Measurements from ENCODE around the gene DAZAP2.
A peak's percentile ranks its signal among the peaks of the same experiment; 100 is the strongest.
"Not testable (repeated sequence)": the region's sequence is repeated elsewhere in the genome, so short reads cannot be mapped to it uniquely, and the experiment has no call there.

The DAZAP2 gene

DNA sequence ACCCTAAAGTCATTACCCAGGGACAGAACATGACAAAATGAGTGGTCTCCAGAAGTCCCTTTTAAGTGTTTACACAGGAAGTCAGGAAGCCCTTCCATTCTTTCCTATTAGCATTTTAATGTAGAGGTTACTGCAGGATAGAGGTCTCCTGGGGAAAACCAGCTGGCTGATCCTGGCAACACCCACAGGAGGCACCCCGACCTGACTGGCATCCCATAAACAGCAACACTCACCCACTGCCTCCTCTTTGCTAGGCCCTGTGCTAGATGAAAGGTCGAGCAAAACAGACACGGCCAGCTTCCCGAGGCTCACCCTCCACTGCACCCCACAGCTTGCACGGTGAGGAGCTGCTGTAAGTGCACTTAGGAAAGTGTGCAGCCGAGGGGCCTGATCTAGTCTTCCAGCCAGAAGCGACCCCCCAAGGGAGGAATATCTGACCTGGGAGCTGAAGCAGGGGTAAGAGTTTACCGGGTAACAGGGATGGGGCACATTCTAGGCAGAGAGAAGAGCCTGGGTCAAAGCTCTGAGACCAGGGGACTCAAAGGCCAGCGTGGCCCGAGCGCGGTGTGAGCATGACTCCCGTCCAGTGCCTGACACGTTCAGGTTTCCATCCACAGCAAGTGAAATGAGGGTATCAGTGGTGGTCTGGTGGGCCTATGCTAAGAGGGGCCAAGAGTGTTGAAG is 9.0 kb downstream of the DAZAP2 start:
- no peak for DNase-seq

DNA sequence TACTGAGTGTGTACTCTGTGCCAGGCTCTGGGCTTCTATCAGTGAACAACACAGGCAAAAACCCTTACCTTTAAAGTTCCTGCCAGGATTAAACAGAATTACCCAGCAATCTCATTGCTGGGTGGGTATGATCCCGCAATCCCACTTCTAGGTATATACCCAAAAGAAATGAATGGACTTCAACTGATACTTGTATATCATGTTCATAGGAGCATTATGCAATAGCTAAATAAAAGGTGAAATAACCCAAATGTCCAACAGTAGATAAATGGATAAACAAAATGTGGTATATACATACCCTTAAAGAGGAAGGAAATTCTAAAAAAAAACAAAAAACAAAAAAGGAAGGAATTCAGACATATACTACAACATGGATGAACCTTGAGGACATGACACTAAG is 14.7 kb downstream of the DAZAP2 start:
- DNase-seq, result no peak

DNA sequence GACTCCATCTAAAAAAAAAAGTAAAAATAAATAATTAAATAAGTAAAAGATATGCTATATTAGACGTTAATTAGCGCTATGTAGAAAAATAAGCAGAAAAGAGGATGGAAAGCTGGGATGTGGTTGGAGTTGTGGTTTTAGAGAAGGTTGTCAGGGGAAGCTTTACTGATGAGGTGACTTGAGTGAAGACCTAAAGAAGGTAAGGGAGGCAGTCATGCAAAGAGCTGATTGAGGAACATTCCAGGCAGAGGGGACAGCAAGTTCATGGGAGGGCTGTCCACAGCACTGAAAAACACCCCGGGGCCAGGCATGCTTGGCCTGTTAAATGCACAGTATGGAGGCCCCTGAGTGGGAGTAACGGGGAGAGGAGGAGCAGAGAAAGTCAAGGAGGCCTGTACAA is 15.9 kb downstream of the DAZAP2 start:
- DNase-seq, result no peak

DNA sequence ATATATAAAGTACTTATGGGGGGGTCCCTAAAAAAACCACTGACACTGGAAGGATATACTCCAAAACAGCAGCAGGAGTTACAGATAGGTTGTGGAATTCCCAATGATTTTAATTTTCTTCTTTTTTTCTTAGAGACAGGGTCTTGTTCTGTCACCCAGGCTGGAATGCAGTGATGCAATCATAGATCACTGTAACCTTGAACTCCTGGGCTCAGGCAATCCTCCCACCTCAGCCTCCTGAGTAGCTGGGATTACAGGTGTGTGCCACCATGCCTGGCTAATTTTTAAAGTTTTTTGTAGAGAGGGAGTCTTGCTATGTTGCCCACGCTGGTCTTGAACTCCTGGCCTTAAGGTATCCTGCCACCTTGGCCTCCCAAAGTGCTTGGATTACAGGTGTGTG is 21.0 kb downstream of the DAZAP2 start:
- DNase-seq, result not testable (repeated sequence)

DNA sequence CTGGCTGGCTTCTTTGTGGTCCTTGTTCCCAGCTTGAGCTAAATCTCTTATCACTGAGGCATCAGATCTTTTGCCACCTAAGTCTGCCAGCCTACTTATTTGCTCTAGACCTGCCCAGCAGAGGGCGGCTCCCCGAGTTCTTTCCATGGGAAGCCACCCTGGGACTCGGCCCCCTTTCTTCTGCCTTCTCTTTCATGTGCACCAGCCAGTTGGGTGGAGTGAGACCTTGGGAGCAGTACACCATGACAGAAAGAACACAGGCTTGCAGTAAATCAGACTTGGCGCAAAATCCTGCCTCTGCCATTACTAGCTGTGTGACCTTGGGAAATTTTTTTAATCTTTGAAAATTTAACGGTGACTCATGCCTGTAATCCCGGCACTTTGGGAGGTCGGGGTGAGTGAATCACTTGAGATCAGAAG is 24.1 kb downstream of the DAZAP2 start:
- peak; percentile 24 to 30 for DNase-seq

DNA sequence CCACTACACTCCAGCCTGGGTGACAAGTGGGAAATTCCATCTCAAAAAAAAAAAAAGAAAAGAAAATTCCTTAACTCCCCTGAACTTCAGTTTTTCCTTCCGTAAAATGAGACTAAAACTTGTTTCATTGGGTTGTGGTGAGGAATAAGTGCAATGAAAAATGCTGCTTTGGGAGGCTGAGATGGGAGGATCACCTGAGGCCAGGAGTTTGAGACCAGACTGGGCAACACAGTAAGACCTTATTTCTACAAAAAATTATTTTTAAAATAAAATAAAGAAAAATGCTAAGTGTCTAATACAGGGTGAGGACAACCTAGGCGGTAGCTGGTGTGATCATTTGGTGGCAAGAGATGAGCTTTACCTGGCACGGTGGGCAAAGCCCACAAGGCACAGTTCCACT is 24.7 kb downstream of the DAZAP2 start:
- no peak for DNase-seq

DNA sequence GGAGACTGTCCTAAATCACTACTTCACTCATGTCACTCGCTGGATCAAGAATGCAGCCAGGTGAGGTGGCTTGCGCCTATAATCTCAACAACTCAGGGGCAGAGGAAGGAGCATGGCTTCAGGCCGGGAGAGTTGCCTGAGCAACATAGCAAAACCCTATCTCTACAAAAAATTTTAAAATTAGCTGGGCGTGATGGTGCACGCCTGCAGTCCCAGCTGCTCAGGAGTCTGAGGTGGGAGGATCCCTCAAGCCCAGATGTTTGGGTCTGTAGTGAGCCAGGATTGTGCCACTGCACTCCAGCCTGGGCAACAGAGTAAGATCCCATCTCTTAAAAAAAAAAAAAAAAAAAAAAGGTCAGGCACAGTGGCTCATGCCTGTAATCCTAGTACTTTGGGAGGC is 25.7 kb downstream of the DAZAP2 start:
- DNase-seq, result no peak

DNA sequence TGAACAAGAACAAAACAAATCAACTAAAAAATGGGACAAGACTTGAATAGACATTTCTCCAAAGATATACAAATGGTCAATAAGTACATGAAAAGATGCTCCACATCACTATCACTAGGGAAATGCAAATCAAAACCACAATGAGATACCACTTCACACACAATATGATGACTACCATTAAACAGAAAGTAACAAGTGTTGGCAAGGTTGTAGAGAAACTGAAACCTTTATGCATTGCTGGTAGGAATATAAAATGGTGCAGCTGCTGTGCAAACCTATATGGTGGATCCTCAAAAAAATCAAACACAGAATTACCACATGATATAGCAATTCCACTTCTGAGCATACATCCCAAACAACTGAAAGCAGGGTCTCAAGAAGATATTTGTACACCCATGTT is 26.4 kb downstream of the DAZAP2 start:
- DNase-seq, result no peak

DNA sequence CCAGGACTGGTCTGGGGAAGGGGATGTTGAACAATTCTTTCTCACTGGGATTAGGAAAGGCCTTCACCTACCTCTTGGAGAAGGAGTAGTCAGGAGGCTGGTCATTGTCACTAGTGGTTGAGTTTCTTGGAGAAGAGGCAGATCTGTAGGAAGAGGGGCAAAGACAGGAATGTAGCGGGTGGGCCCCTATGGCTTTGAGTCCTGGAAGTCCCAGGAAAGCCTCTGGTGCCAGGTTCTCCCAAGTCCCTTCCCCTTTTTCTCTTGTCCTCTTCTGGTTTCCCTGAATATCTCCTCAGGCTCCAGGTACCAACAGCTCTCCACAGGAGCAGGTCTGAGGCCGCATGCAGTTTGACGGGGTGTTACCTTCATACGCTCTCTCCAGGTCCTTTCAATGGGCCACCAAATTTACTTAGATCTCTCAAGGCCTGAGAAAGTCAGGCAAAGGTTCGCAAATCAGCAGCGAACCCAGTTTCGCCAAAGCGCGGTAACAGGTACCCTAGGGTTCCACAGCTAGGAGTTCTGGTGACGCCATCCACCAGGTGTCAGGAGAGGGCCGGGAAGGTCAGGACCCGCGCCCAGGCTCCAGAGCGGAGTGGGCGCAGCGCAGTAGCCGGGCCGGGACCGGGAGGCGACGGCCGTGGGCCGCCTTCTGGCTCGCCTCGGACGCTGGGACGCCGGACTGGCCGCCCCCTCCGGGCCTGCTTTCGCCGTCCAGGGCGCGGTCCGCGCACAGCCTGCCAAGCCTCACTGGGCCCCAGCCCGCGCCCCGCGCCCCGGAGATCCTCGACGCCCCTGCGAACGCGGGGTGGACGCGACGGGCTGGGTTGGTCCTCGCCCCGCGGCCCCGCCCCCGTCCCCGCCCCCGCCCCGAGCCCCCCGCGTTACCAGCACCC is 30.8 kb downstream of the DAZAP2 start:
- no peak for DNase-seq

DNA sequence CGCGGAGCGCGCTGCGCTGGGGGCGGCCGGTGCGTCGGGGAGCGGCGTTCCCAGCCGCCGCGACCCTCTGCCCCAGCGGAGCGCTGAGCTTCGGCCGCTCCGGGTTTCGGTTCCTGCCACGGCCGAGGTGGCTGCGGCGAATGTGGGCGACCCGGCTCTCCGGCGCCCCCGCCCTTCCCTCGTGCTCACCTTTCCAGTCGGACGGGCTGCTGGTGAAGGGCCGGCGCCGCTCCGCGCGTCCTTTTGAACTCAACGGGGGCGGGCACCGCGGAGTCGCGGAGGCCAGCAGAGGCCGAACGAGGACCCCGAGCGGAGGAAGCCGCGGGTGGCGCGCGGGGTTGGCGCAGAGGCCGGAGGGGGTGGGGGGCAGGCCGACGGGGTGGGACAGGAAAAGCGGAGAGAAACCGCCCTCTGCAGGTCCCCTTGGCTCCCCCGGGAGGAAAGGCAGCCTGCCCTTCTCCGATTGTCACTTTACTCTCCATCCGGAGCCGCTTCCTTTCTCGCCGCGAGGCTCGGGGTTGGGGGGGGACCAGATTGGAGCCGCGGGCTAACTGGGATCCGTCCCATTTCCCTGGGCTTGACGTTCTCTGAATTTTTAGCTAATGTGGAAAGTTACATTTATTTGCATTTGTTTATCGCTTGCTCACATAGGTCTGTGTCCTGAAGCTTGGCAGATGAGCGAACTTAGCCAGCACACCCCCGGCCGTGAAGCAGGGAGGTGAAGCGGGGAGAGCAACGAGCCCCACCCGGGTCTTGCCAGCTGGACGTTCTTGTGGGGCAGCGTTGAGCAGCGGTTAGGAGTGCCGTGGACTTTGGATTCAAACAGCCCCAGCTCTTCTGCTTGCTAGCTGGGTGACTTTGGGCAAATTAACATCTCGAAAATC is 31.7 kb downstream of the DAZAP2 start, which contains the start of gene SMAGP:
Gene SMAGP, minus strand, starts transcription at position 349 of the 884 bp plus-strand sequence. CDS start 1,137 bp downstream, outside the sequence.
- DNase-seq, result peak; percentile 8 to 30

DNA sequence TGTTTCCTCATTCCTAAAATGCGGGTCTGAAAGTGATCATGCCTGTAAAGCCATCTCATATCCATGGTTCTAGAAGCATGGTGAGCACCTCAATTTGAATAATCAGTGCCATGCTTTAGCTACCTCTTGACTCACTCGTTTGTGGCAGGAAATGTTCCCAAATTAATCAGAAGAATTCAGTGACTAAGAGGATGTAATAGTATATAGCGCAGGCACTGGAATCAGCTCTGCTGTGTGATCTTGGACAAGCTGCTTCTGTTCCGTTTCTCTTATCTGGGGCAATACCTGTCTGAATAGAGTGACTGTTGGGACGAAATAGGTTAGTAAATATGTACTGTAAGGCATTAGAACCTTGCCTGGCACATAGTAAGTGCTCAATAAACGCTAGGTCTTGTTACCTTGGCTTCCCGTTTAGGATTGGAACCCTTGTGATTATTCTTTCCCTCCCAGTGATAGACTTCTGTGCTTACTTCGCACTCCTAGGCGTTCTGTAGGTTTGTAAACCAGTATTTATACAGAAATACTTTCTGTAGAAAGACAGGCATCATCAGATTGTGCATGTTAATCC is 32.4 kb downstream of the DAZAP2 start:
- DNase-seq, result no peak

DNA sequence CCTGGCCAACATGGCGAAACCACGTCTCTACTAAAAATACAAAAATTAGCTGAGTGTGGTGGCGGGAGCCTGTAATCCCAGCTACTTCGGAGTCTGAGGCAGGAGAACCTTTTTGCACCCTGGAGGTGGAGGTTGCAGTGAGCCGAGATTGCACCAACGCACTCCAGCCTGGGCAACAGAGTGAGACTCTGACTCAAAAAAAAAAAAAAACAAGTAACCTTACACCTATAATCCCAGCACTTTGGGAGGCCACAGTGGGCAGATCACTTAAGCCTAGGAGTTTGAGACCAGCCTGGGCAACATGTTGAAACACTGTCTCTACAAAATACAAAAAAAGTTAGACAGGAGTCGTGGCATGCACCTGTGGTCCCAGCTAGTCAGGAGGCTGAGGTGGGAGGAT is 34.2 kb downstream of the DAZAP2 start:
- DNase-seq, result not testable (repeated sequence)

DNA sequence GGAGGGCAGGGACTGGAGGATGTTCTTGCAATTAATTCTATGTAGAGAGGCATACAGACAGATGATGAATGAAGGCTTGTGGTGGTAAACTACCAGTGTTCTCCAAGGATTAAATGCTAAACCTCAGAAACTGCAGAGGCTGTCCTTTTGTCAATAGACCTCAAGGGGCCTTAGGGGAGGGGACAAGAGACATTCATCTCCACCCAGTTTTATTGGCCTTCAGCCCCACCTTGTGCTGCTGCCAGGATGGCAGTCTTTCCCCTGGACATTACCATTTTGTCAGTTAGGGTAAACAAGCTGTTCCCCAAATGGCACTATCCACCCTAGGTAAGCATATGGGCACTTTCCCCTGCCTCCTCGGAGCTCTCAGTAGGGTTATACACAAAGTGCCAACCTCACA is 36.5 kb downstream of the DAZAP2 start:
- no peak for DNase-seq

DNA sequence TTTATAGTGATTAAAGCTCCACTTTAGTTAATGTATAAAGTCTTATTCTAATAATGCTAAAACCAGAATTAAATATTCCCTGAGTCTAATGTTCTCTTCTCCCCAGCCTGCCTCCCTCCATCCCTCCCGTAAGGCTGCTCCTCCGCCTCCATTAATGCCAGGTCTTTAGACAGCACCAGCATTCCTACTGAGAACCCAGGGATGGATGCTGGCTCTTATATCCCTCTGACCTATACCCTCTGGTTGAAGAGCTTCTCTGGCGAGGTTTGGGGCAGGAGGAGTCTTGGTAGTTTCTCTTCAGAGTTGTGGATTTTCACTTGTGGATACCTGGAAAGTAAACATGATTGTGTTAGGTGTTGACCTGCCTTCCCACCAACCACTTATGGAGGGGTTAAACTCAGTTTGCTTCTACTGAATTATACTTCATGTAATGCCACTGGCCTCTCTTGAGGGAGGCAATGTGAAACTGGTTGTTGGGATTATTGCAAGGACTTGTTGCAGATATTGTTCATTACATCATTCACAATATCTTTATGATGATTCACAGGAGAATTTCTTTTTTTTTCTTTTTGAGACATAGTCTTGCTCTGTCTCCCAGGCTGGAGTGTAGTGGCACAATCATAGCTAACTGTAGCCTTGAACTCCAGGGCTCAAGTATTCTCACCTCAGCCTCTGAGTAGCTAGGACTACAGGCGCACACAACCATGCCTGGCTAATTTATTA is 42.7 kb downstream of the DAZAP2 start:
- no peak for DNase-seq

DNA sequence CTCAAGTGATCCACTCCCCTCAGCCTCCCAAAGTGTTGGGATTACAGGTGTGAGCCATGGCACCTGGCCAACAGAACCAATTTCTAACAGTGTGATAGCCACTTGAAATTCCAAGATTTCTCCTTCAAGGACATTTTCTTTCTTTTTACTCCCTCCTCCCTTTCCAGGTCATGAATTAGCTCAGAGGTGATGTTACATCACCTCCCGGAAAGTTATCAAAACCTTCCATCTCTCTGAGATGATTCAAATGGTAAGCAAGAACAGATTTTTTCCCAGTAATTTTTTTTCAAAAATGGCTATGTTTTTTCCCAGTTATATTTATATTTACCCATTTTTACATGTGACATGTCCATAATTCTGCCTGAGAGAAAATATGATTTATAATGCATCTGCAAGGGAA is 47.2 kb downstream of the DAZAP2 start:
- DNase-seq, result no peak

DNA sequence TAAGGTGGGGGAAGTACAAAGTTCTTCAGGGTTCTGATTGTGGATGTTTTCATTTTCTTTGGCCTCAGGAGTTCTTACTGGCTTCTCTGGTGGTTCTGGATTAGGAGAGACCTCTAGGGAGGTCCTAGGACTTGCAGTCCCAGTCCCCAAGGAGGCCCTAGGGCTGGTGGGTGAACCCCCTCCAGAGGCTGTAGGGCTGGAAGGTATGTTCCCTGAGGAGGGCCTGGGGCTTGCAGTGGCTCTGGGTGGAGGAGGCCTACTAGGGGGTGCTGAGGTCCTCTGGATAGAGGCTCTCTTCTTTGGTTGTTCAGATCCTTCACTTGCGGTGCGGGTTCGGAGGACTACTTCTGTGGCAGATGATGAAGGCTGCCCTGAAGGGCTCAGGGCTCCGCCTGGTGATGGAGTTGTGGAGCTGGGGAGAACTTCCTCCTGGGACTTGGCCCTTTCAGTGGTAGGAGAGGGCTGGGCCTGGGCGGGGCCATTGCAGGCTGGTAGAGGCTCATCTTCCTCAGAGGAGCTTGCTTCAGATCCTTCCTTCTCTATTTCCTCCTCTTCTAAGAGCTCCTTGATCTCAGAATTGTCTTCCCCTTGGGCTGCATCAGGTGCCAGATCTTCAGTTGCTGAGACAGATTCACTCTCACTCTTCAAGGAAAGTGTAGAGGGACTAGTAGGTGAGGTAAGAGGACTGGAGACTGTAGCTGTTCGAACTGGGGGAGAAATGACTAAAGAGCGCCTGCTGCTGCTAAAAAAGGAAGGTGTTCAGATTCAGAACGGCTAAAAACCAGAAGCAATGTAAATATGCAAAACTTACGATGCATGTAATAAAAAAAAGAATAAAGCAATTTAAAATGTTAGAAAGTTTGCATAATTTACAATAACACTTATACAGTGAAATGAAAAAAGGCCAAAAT is 53.2 kb downstream of the DAZAP2 start:
- not testable (repeated sequence) for DNase-seq

Data from SHP77 (cell line).